OCI-LY1 (cell line): ENCODE results near the gene BICRAL.

Experiments
- H2AFZ ChIP-seq: fragments of 200-600 bp; sonication (generic), shearing (Covaris generic); 2 replicates; pipeline ENCODE4 v1.6.0; 2014; ENCODE audit warnings: antibody characterized with exemption, mild to moderate bottlenecking, low read length
- H3F3A ChIP-seq: fragments of 200-600 bp; sonication (generic), shearing (Covaris generic); 2 replicates; pipeline ENCODE4 v1.6.0; 2014; ENCODE audit warnings: mild to moderate bottlenecking, antibody characterized with exemption, low read length, moderate library complexity; ENCODE audit not compliant: insufficient read depth
- H3K27ac ChIP-seq: fragments of 200-600 bp; sonication (generic); 2 replicates; pipeline ENCODE4 v1.5.1; 2014; ENCODE audit warnings: low read length, mixed run types, mild to moderate bottlenecking, low read depth; ENCODE audit not compliant: poor library complexity, severe bottlenecking
- H3K27me3 ChIP-seq: fragments of 200-600 bp; sonication (generic); 2 replicates; pipeline ENCODE4 v1.6.0; 2014; ENCODE audit warnings: antibody characterized with exemption, mild to moderate bottlenecking, low read length, moderate library complexity; ENCODE audit not compliant: insufficient read depth
- H3K36me3 ChIP-seq: fragments of 200-600 bp; sonication (generic); 2 replicates; pipeline ENCODE4 v1.6.1; 2014; ENCODE audit warnings: mild to moderate bottlenecking, antibody characterized with exemption, low read length, moderate library complexity, mixed read lengths; ENCODE audit not compliant: insufficient read depth
- H3K4me1 ChIP-seq: fragments of 200-600 bp; sonication (generic); 2 replicates; pipeline ENCODE4 v1.5.1; 2014; ENCODE audit warnings: mild to moderate bottlenecking, low read length, moderate library complexity; ENCODE audit not compliant: insufficient read depth, severe bottlenecking
- H3K4me2 ChIP-seq: fragments of 200-600 bp; sonication (generic), shearing (Covaris generic); 2 replicates; pipeline ENCODE4 v1.6.1; 2014; ENCODE audit warnings: low read length
- H3K4me3 ChIP-seq: fragments of 200-600 bp; sonication (generic); 2 replicates; pipeline ENCODE4 v1.5.1; 2014; ENCODE audit warnings: low read length, low read depth, mild to moderate bottlenecking, mixed read lengths; ENCODE audit not compliant: poor library complexity, severe bottlenecking
- H3K79me2 ChIP-seq: fragments of 200-600 bp; shearing (Covaris generic); 2 replicates; pipeline ENCODE4 v1.6.1; 2016; ENCODE audit warnings: mixed run types, low read length, mixed read lengths; ENCODE audit not compliant: insufficient read depth
- H3K9ac ChIP-seq: fragments of 200-600 bp; sonication (generic), shearing (Covaris generic); 2 replicates; pipeline ENCODE4 v1.6.1; 2014; ENCODE audit warnings: mild to moderate bottlenecking, low read length, mixed read lengths
- H3K9me2 ChIP-seq: fragments of 200-600 bp; sonication (generic), shearing (Covaris generic); 2 replicates; pipeline ENCODE4 v1.6.1; 2014; ENCODE audit warnings: low read depth, mild to moderate bottlenecking, low read length, mixed read lengths
- H3K9me3 ChIP-seq: fragments of 200-600 bp; shearing (Covaris generic); 2 replicates; pipeline ENCODE4 v1.6.1; 2014; ENCODE audit warnings: low read length, mixed read lengths
- H4K20me1 ChIP-seq: fragments of 200-600 bp; sonication (generic), shearing (Covaris generic); 2 replicates; pipeline ENCODE4 v1.6.0; 2016; ENCODE audit warnings: mild to moderate bottlenecking, low read length; ENCODE audit not compliant: insufficient read depth
- CTCF ChIP-seq: fragments of 200-600 bp; sonication (generic), shearing (Covaris generic); IDR thresholded peaks from 2 replicates; pipeline ENCODE4 v1.5.1; 2017; ENCODE audit warnings: mild to moderate bottlenecking, antibody characterized with exemption, low read length, moderate library complexity, mixed read lengths
- EZH2 ChIP-seq: fragments of 200-600 bp; sonication (generic), shearing (Covaris generic); IDR thresholded peaks from 2 replicates; pipeline ENCODE4 v1.8.0; 2017; ENCODE audit warnings: borderline replicate concordance, mixed run types, mild to moderate bottlenecking, antibody characterized with exemption, low read length, moderate library complexity, mixed read lengths

Gene BICRAL

GRCh38 chr6:42841844-42842584 lies 60.2 kb downstream of the BICRAL start:
- no peak overlapping the region for H3K4me2 ChIP-seq
- H3K36me3 ChIP-seq: peaks cover 12% of the 10 kb centered on the region; the same call in 1 of the 2 replicates
- no peak overlapping the region for H3K27ac ChIP-seq
- no peak overlapping the region for H3K4me3 ChIP-seq
- no peak overlapping the region for H3K9ac ChIP-seq
- H2AFZ ChIP-seq: no peak overlapping the region
- H3K27me3 ChIP-seq: no peaks in the 10 kb centered on the region
- TF ChIP-seq EZH2: no peak
- H3K79me2 ChIP-seq: no peaks in the 10 kb centered on the region
- H3K9me2 ChIP-seq: no peaks in the 10 kb centered on the region
- H3K4me1 ChIP-seq: no peaks in the 10 kb centered on the region
- no peaks in the 10 kb centered on the region for H3F3A ChIP-seq
- no peaks in the 10 kb centered on the region for H3K9me3 ChIP-seq
- no peaks in the 10 kb centered on the region for H4K20me1 ChIP-seq

- Histone ChIP-seq H3K27me3 (no peaks in the 10 kb centered on the region), H2AFZ (no peak overlapping the region), H3K9ac (no peak overlapping the region), H3K4me2 (no peak overlapping the region), H4K20me1 (no peaks in the 10 kb centered on the region), H3K4me1 (no peaks in the 10 kb centered on the region), H3F3A (no peaks in the 10 kb centered on the region), H3K9me2 (no peaks in the 10 kb centered on the region), H3K9me3 (no peaks in the 10 kb centered on the region), H3K27ac (no peak overlapping the region), H3K36me3 (peaks cover 7% of the 10 kb centered on the region; the same call in 1 of the 2 replicates), H3K79me2 (no peaks in the 10 kb centered on the region), H3K4me3 (no peak overlapping the region)
- TF ChIP-seq CTCF (no peak), EZH2 (no peak)
Measured at GRCh38 chr6:42845327-42845694, 63.5 kb downstream of the BICRAL start.

DNA sequence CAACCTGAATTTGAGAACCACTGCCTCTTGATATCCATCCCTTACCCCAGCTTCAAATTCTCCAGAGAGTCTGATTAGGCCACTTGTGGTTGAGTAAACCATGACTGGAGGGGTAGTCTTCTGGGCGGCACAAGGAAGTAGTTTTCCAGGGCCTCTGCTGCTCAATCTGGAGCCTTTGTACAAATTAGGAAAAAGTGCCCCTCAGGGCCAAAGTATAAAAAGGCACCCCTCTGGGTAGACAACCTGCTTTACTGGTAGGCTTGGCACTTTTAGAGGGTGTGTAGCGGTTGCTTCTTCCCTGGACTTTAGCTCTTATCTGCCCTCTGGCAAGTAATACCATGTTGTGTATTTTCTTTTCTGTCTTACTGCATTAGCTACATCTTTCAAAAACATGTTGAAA lies 64.7 kb downstream of the BICRAL start:
- Histone ChIP-seq H3K4me1 (no peaks in the 10 kb centered on the region), H3K9me3 (no peaks in the 10 kb centered on the region), H3K79me2 (no peaks in the 10 kb centered on the region), H3K27ac (no peak overlapping the region), H3K4me2 (no peak overlapping the region), H3K9ac (no peak overlapping the region), H2AFZ (no peak overlapping the region), H3F3A (no peaks in the 10 kb centered on the region), H3K27me3 (no peaks in the 10 kb centered on the region), H4K20me1 (no peaks in the 10 kb centered on the region), H3K9me2 (no peaks in the 10 kb centered on the region), H3K4me3 (no peak overlapping the region), H3K36me3 (peaks cover 8% of the 10 kb centered on the region; the same call in 1 of the 2 replicates)
- TF ChIP-seq CTCF: no peak
- TF ChIP-seq EZH2: no peak

DNA sequence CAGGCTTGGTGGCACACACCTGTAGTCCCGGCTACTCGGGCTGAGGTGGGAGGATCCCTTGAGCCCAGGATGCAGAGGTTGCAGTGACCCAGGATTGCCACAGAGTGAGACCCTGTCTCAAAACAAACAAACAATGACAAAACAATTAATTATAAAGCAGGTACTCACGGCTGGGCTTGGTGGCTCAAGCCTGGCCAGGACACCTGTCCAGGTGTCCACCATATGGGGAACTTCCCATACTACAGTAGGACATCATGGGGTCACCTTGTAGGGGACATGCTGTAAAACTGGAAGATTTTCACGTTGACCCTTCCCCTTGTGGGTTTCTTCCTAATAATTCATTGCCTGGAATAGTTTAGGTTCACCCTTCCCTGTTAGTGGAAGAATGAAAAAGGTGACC lies 66.8 kb downstream of the BICRAL start:
- H3K4me2 ChIP-seq: no peak overlapping the region
- no peak overlapping the region for H2AFZ ChIP-seq
- H3K4me1 ChIP-seq: no peaks in the 10 kb centered on the region
- H4K20me1 ChIP-seq: no peaks in the 10 kb centered on the region
- TF ChIP-seq CTCF (no peak), EZH2 (no peak)
- no peaks in the 10 kb centered on the region for H3F3A ChIP-seq
- H3K36me3 ChIP-seq: peaks cover 28% of the 10 kb centered on the region; the same call in 1 of the 2 replicates
- no peak overlapping the region for H3K27ac ChIP-seq
- no peak overlapping the region for H3K4me3 ChIP-seq
- no peaks in the 10 kb centered on the region for H3K79me2 ChIP-seq
- H3K9ac ChIP-seq: no peak overlapping the region
- H3K27me3 ChIP-seq: no peaks in the 10 kb centered on the region
- H3K9me3 ChIP-seq: no peaks in the 10 kb centered on the region
- H3K9me2 ChIP-seq: no peaks in the 10 kb centered on the region
